GM23338 (cell line): ENCODE data around the gene NKAPD1. TPM values are rescaled to one million over a fixed set of nuclear protein-coding genes. Genes with fewer than 3 reads are reported as not detected.

Experiments
- ATAC-seq: fragments of 200-7000 bp; cut with Tn5 transposase; 3 replicates; pipeline ENCODE4 v1.9.1; 2020
- DNase-seq: peaks from one replicate; pipeline ENCODE4 v3.0.0-alpha.2; 2015; ENCODE audit warnings: low spot score
- H2AFZ ChIP-seq: fragments of 200-600 bp; sonication (generic); 2 replicates; pipeline ENCODE4 v1.8.0; 2016; ENCODE audit warnings: antibody characterized with exemption, mild to moderate bottlenecking, moderate library complexity
- H3F3A ChIP-seq: fragments of 200-600 bp; sonication (generic); replicated peaks from 2 replicates; pipeline ENCODE4 v1.8.0; 2017; ENCODE audit warnings: antibody characterized with exemption, mixed run types, low read depth
- H3K27ac ChIP-seq: fragments of 200-600 bp; sonication (generic); 2 replicates; pipeline ENCODE4 v1.6.1; 2016; ENCODE audit warnings: low read depth
- H3K27me3 ChIP-seq: fragments of 200-600 bp; sonication (generic); 2 replicates; pipeline ENCODE4 v1.8.0; 2016; ENCODE audit warnings: mild to moderate bottlenecking, mixed run types, moderate library complexity; ENCODE audit not compliant: insufficient read depth
- H3K36me3 ChIP-seq: fragments of 200-600 bp; sonication (generic); 2 replicates; pipeline ENCODE4 v1.8.0; 2016; ENCODE audit warnings: mild to moderate bottlenecking; ENCODE audit not compliant: insufficient read depth
- H3K4me1 ChIP-seq: fragments of 200-600 bp; sonication (generic); 2 replicates; pipeline ENCODE4 v1.8.0; 2016; ENCODE audit warnings: mild to moderate bottlenecking, moderate library complexity; ENCODE audit not compliant: insufficient read depth
- H3K4me2 ChIP-seq: fragments of 200-600 bp; sonication (generic); 2 replicates; pipeline ENCODE4 v1.7.1; 2017; ENCODE audit warnings: mixed run types
- H3K4me3 ChIP-seq: fragments of 200-600 bp; sonication (generic); 2 replicates; pipeline ENCODE4 v1.6.1; 2016; ENCODE audit warnings: mixed run types
- H3K79me2 ChIP-seq: fragments of 200-600 bp; sonication (generic); replicated peaks from 2 replicates; pipeline ENCODE4 v1.8.0; 2017; ENCODE audit warnings: mild to moderate bottlenecking; ENCODE audit not compliant: insufficient read depth
- H3K9me2 ChIP-seq: fragments of 200-600 bp; sonication (generic); 2 replicates; pipeline ENCODE4 v1.8.0; 2017; ENCODE audit not compliant: insufficient read depth
- H4K20me1 ChIP-seq: fragments of 200-600 bp; sonication (generic); replicated peaks from 2 replicates; pipeline ENCODE4 v1.8.0; 2017; ENCODE audit warnings: mild to moderate bottlenecking; ENCODE audit not compliant: insufficient read depth
- H3K27ac Mint-ChIP-seq: 2 replicates; pipeline ENCODE4 v1.8.0; 2020; ENCODE audit warnings: inconsistent platforms, mild to moderate bottlenecking, moderate library complexity, mixed read lengths
- H3K27me3 Mint-ChIP-seq: 3 replicates; pipeline ENCODE4 v1.8.0; 2022; ENCODE audit warnings: low read depth, mild to moderate bottlenecking, moderate library complexity, mixed read lengths, inconsistent platforms; ENCODE audit not compliant: insufficient read depth, poor library complexity
- H3K36me3 Mint-ChIP-seq: 3 replicates; pipeline ENCODE4 v1.8.0; 2021; ENCODE audit warnings: low read depth, mild to moderate bottlenecking, inconsistent platforms, moderate library complexity, mixed read lengths
- H3K4me1 Mint-ChIP-seq: 3 replicates; pipeline ENCODE4 v1.8.0; 2020; ENCODE audit warnings: mild to moderate bottlenecking, inconsistent platforms, mixed read lengths
- H3K4me3 Mint-ChIP-seq: 3 replicates; pipeline ENCODE4 v1.8.0; 2021; ENCODE audit warnings: moderate library complexity, mild to moderate bottlenecking, inconsistent platforms, mixed read lengths
- H3K9me3 Mint-ChIP-seq: 3 replicates; pipeline ENCODE4 v1.8.0; 2020; ENCODE audit warnings: moderate library complexity, mild to moderate bottlenecking, inconsistent platforms, mixed read lengths
- CREB1 ChIP-seq: fragments of 250-450 bp; sonication (Bioruptor Pico); IDR thresholded peaks from 2 replicates; pipeline ENCODE4 v1.5.0; 2020; ENCODE audit warnings: low read depth, mild to moderate bottlenecking, moderate library complexity
- EZH2 ChIP-seq: fragments of 200-600 bp; sonication (generic); IDR thresholded peaks from one replicate; pipeline ENCODE4 v1.8.0; 2017; ENCODE audit warnings: antibody characterized with exemption, mild to moderate bottlenecking, low read depth; ENCODE audit not compliant: unreplicated experiment
- EZH2phosphoT487 ChIP-seq: fragments of 200-600 bp; sonication (generic); IDR thresholded peaks from one replicate; pipeline ENCODE4 v1.8.1; 2018; ENCODE audit warnings: antibody characterized with exemption; ENCODE audit not compliant: unreplicated experiment
- JUNB ChIP-seq: IDR thresholded peaks from one replicate; pipeline ENCODE4 v1.6.1; 2016; ENCODE audit warnings: antibody characterized with exemption; ENCODE audit not compliant: unreplicated experiment
- ZNF331 ChIP-seq: fragments of 250-450 bp; sonication (Bioruptor Pico); IDR thresholded peaks from 2 replicates; pipeline ENCODE4 v1.5.0; 2020; ENCODE audit warnings: low read depth, mild to moderate bottlenecking, moderate library complexity
- polyA plus RNA-seq: library from polyadenylated mRNA; unstranded; fragments of >200 nt; fragmentation: Nextera tagmentation; extraction: Ambion mirVana; gene quantifications from 2 replicates; pipeline ENCODE4 v1.2.1, GENCODE V29; 2016
- total RNA-seq: library from RNA; depleted of rRNA; stranded (reverse); fragments of >200 nt; shearing (Covaris generic); gene quantifications from 2 replicates; pipeline ENCODE4 v1.2.3, GENCODE V29; 2014
- TF ChIP-seq, protein P1 (sequence below), 2 experiments: fragments of 200-600 bp in 1 of 2; sonication (generic) in 1 of 2; conservative IDR thresholded peaks; 2 replicates each; pipeline versions ENCODE4 v1.5.1 to v1.6.1; 2016 to 2017; ENCODE audit warnings: antibody characterized with exemption in 2 of 2, low read depth in 2 of 2, mild to moderate bottlenecking in 2 of 2, moderate library complexity in 1 of 2
- TF ChIP-seq, protein P2 (sequence below): IDR thresholded peaks from one replicate; pipeline ENCODE4 v1.6.1; 2018; ENCODE audit warnings: antibody characterized with exemption; ENCODE audit not compliant: unreplicated experiment

The NKAPD1 gene
- total and polyA plus RNA-seq, 2 experiments from 2014 or later = 14.6 to 40.6 TPM

DNA sequence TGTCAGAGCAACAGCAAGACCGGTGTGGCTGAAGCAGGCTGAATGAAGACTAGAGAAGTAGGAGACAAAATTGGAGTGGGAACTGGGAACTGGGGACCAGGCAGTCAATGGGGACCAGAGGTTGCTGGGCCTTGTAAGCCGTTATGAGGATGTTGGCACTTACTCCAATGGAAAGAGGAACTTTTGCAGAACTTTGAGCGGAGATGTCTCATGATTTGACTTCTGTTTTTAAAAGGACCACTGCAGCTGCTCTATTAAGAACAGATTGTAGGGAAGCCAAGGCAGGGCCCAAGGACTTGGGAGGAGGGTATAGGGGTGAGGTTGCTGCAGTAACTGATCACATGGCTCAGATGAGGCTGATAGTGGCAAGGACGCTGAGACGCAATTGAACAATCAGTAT is 55.6 kb downstream of the NKAPD1 start:
- H2AFZ ChIP-seq = no peak overlapping the region
- Mint-ChIP-seq H3K36me3 (no peaks in the 10 kb centered on the region), H3K27me3 (peaks cover 1% of the 10 kb centered on the region), H3K9me3 (no peaks in the 10 kb centered on the region), H3K4me3 (no peak overlapping the region), H3K4me1 (no peaks in the 10 kb centered on the region; the same call in 1 of the 3 replicates), H3K27ac (no peak overlapping the region)
- no peak for TF ChIP-seq JUNB
- TF ChIP-seq, protein P1, sequence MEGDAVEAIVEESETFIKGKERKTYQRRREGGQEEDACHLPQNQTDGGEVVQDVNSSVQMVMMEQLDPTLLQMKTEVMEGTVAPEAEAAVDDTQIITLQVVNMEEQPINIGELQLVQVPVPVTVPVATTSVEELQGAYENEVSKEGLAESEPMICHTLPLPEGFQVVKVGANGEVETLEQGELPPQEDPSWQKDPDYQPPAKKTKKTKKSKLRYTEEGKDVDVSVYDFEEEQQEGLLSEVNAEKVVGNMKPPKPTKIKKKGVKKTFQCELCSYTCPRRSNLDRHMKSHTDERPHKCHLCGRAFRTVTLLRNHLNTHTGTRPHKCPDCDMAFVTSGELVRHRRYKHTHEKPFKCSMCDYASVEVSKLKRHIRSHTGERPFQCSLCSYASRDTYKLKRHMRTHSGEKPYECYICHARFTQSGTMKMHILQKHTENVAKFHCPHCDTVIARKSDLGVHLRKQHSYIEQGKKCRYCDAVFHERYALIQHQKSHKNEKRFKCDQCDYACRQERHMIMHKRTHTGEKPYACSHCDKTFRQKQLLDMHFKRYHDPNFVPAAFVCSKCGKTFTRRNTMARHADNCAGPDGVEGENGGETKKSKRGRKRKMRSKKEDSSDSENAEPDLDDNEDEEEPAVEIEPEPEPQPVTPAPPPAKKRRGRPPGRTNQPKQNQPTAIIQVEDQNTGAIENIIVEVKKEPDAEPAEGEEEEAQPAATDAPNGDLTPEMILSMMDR (conservative IDR thresholded peaks at IDR 0.05; ENCODE audit: low read depth in 2 of 2) = no peak
- ATAC-seq = no peak
- no peaks in the 10 kb centered on the region for H3K9me2 ChIP-seq
- no peaks in the 10 kb centered on the region for H3K79me2 ChIP-seq
- no peaks in the 10 kb centered on the region for H3K4me1 ChIP-seq
- no peaks in the 10 kb centered on the region for H3F3A ChIP-seq
- no peak overlapping the region for H3K27ac ChIP-seq
- H3K27me3 ChIP-seq = no peaks in the 10 kb centered on the region
- no peak overlapping the region for H3K4me3 ChIP-seq
- no peaks in the 10 kb centered on the region for H4K20me1 ChIP-seq
- no peaks in the 10 kb centered on the region for H3K36me3 ChIP-seq
- H3K4me2 ChIP-seq = no peak overlapping the region
- no peak for DNase-seq

DNA sequence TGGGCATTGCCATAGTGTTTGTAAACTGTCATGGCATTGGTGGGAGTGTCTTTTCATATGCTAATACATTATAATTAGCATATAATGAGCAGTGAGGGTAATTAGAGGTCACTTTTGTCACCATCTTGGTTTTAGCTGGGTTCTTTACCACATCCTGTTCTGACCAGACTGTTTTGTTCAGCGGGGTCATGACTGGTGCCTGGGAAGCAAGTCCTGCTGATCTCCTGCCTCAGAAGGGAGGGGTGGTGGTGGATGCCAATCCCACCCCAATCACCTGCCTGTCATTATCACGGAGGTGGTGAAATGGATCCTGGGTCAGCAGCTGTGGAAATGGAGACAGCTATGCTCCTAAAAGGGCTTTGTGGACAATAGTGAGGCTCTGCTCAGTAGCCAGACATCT is 58.6 kb downstream of the NKAPD1 start:
- Histone ChIP-seq H3K27me3 (no peaks in the 10 kb centered on the region), H4K20me1 (no peaks in the 10 kb centered on the region), H3F3A (no peaks in the 10 kb centered on the region), H3K4me1 (no peaks in the 10 kb centered on the region), H3K36me3 (no peaks in the 10 kb centered on the region), H2AFZ (no peak overlapping the region), H3K4me2 (no peak overlapping the region), H3K79me2 (no peaks in the 10 kb centered on the region), H3K4me3 (no peak overlapping the region), H3K27ac (no peak overlapping the region), H3K9me2 (no peaks in the 10 kb centered on the region)
- DNase-seq (peak; percentile 29), ATAC-seq (no peak)
- Mint-ChIP-seq H3K9me3 (no peaks in the 10 kb centered on the region), H3K4me1 (no peaks in the 10 kb centered on the region; the same call in 1 of the 3 replicates), H3K36me3 (no peaks in the 10 kb centered on the region), H3K27me3 (peaks cover 1% of the 10 kb centered on the region), H3K4me3 (no peak overlapping the region), H3K27ac (no peak overlapping the region)
- TF ChIP-seq, protein P1 (conservative IDR thresholded peaks at IDR 0.05; ENCODE audit: low read depth in 2 of 2) = no peak
- no peak for TF ChIP-seq EZH2
- TF ChIP-seq EZH2phosphoT487 = no peak

DNA sequence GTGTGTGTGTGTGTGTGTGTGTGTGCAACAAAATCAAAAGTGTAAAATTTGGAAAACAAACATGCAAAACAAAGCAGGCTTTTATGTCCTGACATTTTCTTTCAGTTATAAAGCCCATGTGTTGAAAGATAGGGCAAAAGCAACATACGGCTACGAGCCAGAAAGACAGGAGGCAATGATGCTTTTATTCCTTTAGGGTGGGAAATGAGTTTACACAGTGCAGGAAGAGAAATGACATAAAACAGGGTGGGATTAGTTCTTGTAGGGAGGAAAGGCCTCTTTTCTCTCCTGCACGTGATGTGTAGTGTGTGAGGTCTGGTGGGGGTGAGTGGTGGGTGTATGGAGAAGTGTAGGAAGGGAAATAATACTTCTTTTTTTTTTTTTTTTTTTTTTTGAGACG is 60.4 kb downstream of the NKAPD1 start:
- Mint-ChIP-seq H3K9me3 (no peaks in the 10 kb centered on the region), H3K4me1 (no peaks in the 10 kb centered on the region; the same call in 1 of the 3 replicates), H3K27me3 (peaks cover 1% of the 10 kb centered on the region), H3K36me3 (no peaks in the 10 kb centered on the region), H3K27ac (no peak overlapping the region), H3K4me3 (no peak overlapping the region)
- Histone ChIP-seq H3K27me3 (no peaks in the 10 kb centered on the region), H3K4me3 (no peak overlapping the region), H3F3A (no peaks in the 10 kb centered on the region), H3K79me2 (no peaks in the 10 kb centered on the region), H3K36me3 (no peaks in the 10 kb centered on the region), H2AFZ (no peak overlapping the region), H3K4me2 (no peak overlapping the region), H3K9me2 (no peaks in the 10 kb centered on the region), H4K20me1 (no peaks in the 10 kb centered on the region), H3K4me1 (no peaks in the 10 kb centered on the region), H3K27ac (no peak overlapping the region)
- DNase-seq = no peak
- ATAC-seq = no peak
- no peak for TF ChIP-seq CREB1 (CRISPR knock-in tag)
- TF ChIP-seq EZH2phosphoT487 = no peak
- TF ChIP-seq, protein P2, sequence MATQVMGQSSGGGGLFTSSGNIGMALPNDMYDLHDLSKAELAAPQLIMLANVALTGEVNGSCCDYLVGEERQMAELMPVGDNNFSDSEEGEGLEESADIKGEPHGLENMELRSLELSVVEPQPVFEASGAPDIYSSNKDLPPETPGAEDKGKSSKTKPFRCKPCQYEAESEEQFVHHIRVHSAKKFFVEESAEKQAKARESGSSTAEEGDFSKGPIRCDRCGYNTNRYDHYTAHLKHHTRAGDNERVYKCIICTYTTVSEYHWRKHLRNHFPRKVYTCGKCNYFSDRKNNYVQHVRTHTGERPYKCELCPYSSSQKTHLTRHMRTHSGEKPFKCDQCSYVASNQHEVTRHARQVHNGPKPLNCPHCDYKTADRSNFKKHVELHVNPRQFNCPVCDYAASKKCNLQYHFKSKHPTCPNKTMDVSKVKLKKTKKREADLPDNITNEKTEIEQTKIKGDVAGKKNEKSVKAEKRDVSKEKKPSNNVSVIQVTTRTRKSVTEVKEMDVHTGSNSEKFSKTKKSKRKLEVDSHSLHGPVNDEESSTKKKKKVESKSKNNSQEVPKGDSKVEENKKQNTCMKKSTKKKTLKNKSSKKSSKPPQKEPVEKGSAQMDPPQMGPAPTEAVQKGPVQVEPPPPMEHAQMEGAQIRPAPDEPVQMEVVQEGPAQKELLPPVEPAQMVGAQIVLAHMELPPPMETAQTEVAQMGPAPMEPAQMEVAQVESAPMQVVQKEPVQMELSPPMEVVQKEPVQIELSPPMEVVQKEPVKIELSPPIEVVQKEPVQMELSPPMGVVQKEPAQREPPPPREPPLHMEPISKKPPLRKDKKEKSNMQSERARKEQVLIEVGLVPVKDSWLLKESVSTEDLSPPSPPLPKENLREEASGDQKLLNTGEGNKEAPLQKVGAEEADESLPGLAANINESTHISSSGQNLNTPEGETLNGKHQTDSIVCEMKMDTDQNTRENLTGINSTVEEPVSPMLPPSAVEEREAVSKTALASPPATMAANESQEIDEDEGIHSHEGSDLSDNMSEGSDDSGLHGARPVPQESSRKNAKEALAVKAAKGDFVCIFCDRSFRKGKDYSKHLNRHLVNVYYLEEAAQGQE = no peak
- no peak for TF ChIP-seq ZNF331 (CRISPR knock-in tag)
